Parathyroid adenoma (tissue), 2 donors: Measurements from ENCODE around the gene GALNT18.

Experiments used
- H2AFZ ChIP-seq: fragments of 300-600 bp; sonication (generic); one replicate; pipeline ENCODE4 v1.7.0; 2017; ENCODE audit warnings: antibody characterized with exemption, mild to moderate bottlenecking
- H3K27ac ChIP-seq: fragments of 300-600 bp; sonication (generic); one replicate; pipeline ENCODE4 v1.7.0; 2017
- H3K27me3 ChIP-seq: fragments of 300-600 bp; sonication (generic); one replicate; pipeline ENCODE4 v1.7.0; 2017; ENCODE audit warnings: low read length; ENCODE audit not compliant: control insufficient read depth, insufficient read depth
- H3K36me3 ChIP-seq: fragments of 300-600 bp; sonication (generic); one replicate; pipeline ENCODE4 v1.7.0; 2017; ENCODE audit warnings: low read length; ENCODE audit not compliant: control insufficient read depth, insufficient read depth
- H3K4me1 ChIP-seq: fragments of 300-600 bp; sonication (generic); one replicate; pipeline ENCODE4 v1.7.0; 2017; ENCODE audit warnings: control low read depth
- H3K4me2 ChIP-seq: fragments of 300-600 bp; sonication (generic); one replicate; pipeline ENCODE4 v1.7.0; 2017; ENCODE audit warnings: low read length
- H3K4me3 ChIP-seq: fragments of 300-600 bp; sonication (generic); one replicate; pipeline ENCODE4 v1.7.0; 2017; ENCODE audit warnings: low read depth, low read length
- H3K79me2 ChIP-seq: fragments of 300-600 bp; sonication (generic); one replicate; pipeline ENCODE4 v1.7.0; 2017; ENCODE audit warnings: control low read depth
- H3K9ac ChIP-seq: fragments of 300-600 bp; sonication (generic); one replicate; pipeline ENCODE4 v1.7.0; 2017; ENCODE audit warnings: mild to moderate bottlenecking
- H3K9me3 ChIP-seq: fragments of 300-600 bp; sonication (generic); one replicate; pipeline ENCODE4 v1.7.0; 2017; ENCODE audit warnings: low read length; ENCODE audit not compliant: control insufficient read depth
- CTCF ChIP-seq: fragments of 300-600 bp; sonication (generic); IDR thresholded peaks from one replicate; pipeline ENCODE4 v1.7.0; 2017; ENCODE audit warnings: antibody characterized with exemption, mild to moderate bottlenecking
- donor health status: primary hyperparathyroidism.

The GALNT18 gene

GRCh38 chr11:11641581-11641980 lies 19.8 kb upstream of the GALNT18 start:
- H3K9ac ChIP-seq = no peak overlapping the region
- H3K36me3 ChIP-seq = no peaks in the 10 kb centered on the region
- H3K27ac ChIP-seq = no peak overlapping the region
- H3K9me3 ChIP-seq = no peaks in the 10 kb centered on the region
- H3K4me2 ChIP-seq = no peak overlapping the region
- H3K4me3 ChIP-seq = no peak overlapping the region
- no peaks in the 10 kb centered on the region for H3K27me3 ChIP-seq
- no peaks in the 10 kb centered on the region for H3K79me2 ChIP-seq
- no peaks in the 10 kb centered on the region for H3K4me1 ChIP-seq
- no peak overlapping the region for H2AFZ ChIP-seq
- no peak for TF ChIP-seq CTCF

- Histone ChIP-seq H3K9me3 (no peaks in the 10 kb centered on the region), H3K36me3 (no peaks in the 10 kb centered on the region), H3K79me2 (no peaks in the 10 kb centered on the region), H3K4me1 (no peaks in the 10 kb centered on the region), H2AFZ (no peak overlapping the region), H3K27ac (no peak overlapping the region), H3K4me2 (no peak overlapping the region), H3K27me3 (no peaks in the 10 kb centered on the region), H3K4me3 (no peak overlapping the region), H3K9ac (no peak overlapping the region)
- TF ChIP-seq CTCF = no peak
These were observed 19.2 kb upstream of the GALNT18 start for GRCh38 chr11:11640996-11641395.

GRCh38 chr11:11640152-11640551 lies 18.3 kb upstream of the GALNT18 start:
- no peak overlapping the region for H3K4me2 ChIP-seq
- H3K79me2 ChIP-seq = no peaks in the 10 kb centered on the region
- H3K9ac ChIP-seq = no peak overlapping the region
- H3K27ac ChIP-seq = no peak overlapping the region
- peaks cover 4% of the 10 kb centered on the region for H3K4me1 ChIP-seq
- no peaks in the 10 kb centered on the region for H3K27me3 ChIP-seq
- TF ChIP-seq CTCF = no peak
- H3K4me3 ChIP-seq = no peak overlapping the region
- H3K36me3 ChIP-seq = no peaks in the 10 kb centered on the region
- H3K9me3 ChIP-seq = no peaks in the 10 kb centered on the region
- no peak overlapping the region for H2AFZ ChIP-seq

GRCh38 chr11:11636671-11637070 lies 14.9 kb upstream of the GALNT18 start:
- no peak for TF ChIP-seq CTCF
- Histone ChIP-seq H3K36me3 (no peaks in the 10 kb centered on the region), H3K79me2 (no peaks in the 10 kb centered on the region), H3K4me3 (no peak overlapping the region), H3K9me3 (no peaks in the 10 kb centered on the region), H3K4me2 (no peak overlapping the region), H3K4me1 (peaks cover 4% of the 10 kb centered on the region), H2AFZ (no peak overlapping the region), H3K27me3 (no peaks in the 10 kb centered on the region), H3K9ac (no peak overlapping the region), H3K27ac (no peak overlapping the region)

GRCh38 chr11:11635443-11635842 lies 13.6 kb upstream of the GALNT18 start:
- H3K36me3 ChIP-seq = no peaks in the 10 kb centered on the region
- H3K9me3 ChIP-seq = no peaks in the 10 kb centered on the region
- peaks cover 4% of the 10 kb centered on the region for H3K4me1 ChIP-seq
- no peak overlapping the region for H3K9ac ChIP-seq
- H2AFZ ChIP-seq = peak overlapping the region; percentile 66
- H3K4me2 ChIP-seq = no peak overlapping the region
- TF ChIP-seq CTCF = peak; percentile 19
- H3K27ac ChIP-seq = no peak overlapping the region
- H3K79me2 ChIP-seq = no peaks in the 10 kb centered on the region
- H3K27me3 ChIP-seq = no peaks in the 10 kb centered on the region
- H3K4me3 ChIP-seq = no peak overlapping the region
